ENCODE results near the gene ZIC4.

GRCh38 chr3:147415874-147416273 is 9.5 kb upstream of the ZIC4 start:
- TF ChIP-seq CEBPB (IDR thresholded peaks at IDR 0.05; ENCODE audit: low read depth, low read length) (no peak), POLR2A (IDR thresholded peaks at IDR 0.05; ENCODE audit: low read depth, low read length) (no peak), CTCF (conservative IDR thresholded peaks at IDR 0.05; ENCODE audit: low read depth, low read length) (no peak), RFX5 (IDR thresholded peaks at IDR 0.05; ENCODE audit: low read depth, low read length) (no peak), SMC3 (IDR thresholded peaks at IDR 0.05; ENCODE audit: low read depth, low read length) (no peak), RAD21 (IDR thresholded peaks at IDR 0.05; ENCODE audit: low read length) (no peak)
